ENCODE data around the gene NSD1.

GRCh38 chr5:177171961-177172360 is 38.4 kb downstream of the NSD1 start:
- TF ChIP-seq CTCF (IDR thresholded peaks at IDR 0.05; ENCODE audit: insufficient read depth, low read length) (no peak), POLR2AphosphoS5 (IDR thresholded peaks at IDR 0.05; ENCODE audit: low read depth) (no peak), GABPA (IDR thresholded peaks at IDR 0.05; ENCODE audit: low read depth) (no peak), REST (IDR thresholded peaks at IDR 0.05; ENCODE audit: insufficient replicate concordance, low read depth) (no peak), SPI1 (IDR thresholded peaks at IDR 0.05; ENCODE audit: borderline replicate concordance, low read depth) (no peak)
